IPS DF 6.9 (cell line): Measurements from ENCODE around the gene SLC26A1.

ENCODE experiments used
- DNase-seq: peaks from one replicate; pipeline ENCODE4 v3.0.0-alpha.2; 2013; ENCODE audit warnings: low read depth, low spot score
- H3K27ac ChIP-seq: one replicate; pipeline ENCODE4 v1.5.1; 2013; ENCODE audit warnings: low read length, control low read depth
- H3K27me3 ChIP-seq: 2 replicates; pipeline ENCODE4 v1.6.1; 2013; ENCODE audit warnings: mild to moderate bottlenecking, low read length; ENCODE audit not compliant: control insufficient read depth, insufficient read depth
- H3K36me3 ChIP-seq: 2 replicates; pipeline ENCODE4 v1.6.1; 2013; ENCODE audit warnings: low read length; ENCODE audit not compliant: control insufficient read depth, insufficient read depth
- H3K4me1 ChIP-seq: 2 replicates; pipeline ENCODE4 v1.6.1; 2013; ENCODE audit warnings: low read length; ENCODE audit not compliant: control insufficient read depth, insufficient read depth
- H3K4me3 ChIP-seq: 2 replicates; pipeline ENCODE4 v1.5.1; 2013; ENCODE audit warnings: mild to moderate bottlenecking, low read length
- H3K9me3 ChIP-seq: 2 replicates; pipeline ENCODE4 v1.6.1; 2013; ENCODE audit warnings: low read length, inconsistent platforms; ENCODE audit not compliant: control insufficient read depth, insufficient read depth
- WGBS: extraction: QIAGEN DNeasy Blood & Tissue Kit; methylation state at CpG from one replicate; pipeline ENCODE4 v1.1.7; 2013; ENCODE audit warnings: mixed read lengths, missing lambda C conversion rate; ENCODE audit not compliant: insufficient read length, insufficient coverage; 5-methylcytosine and 5-hydroxymethylcytosine counted together

SLC26A1 gene

DNA sequence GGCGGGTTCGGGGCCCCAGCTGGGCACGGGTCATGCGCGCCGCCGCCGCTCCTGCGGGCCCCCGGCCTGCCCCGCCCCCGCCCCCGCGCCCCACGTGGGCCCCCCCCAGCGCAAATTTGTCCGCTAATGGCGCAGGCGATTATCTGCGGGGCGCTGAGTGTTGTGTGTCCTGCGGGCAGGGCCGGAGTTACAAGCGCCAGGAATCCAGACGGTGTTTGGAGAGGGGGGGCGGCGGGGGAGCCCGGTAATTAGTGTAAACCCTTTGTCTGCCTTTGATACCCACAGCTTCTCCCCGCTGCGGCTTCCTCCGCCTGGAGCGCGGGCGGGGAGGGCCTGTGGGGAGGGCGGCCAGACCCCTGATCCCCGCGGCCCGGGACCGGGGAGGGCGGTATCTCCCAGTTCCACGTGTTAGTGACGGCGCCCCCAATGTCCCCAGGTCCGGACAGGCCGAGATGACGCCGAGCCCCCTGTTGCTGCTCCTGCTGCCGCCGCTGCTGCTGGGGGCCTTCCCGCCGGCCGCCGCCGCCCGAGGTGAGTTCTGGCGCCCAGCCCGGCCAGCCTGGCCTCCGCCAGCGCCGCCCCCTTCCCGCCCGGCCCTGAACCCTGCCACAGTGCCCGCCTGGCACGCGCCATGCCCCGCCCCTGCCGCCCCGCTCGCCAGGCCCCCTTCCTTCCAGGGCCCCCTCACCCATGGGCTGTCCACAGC is 19.0 kb upstream of the SLC26A1 start:
- no peak for DNase-seq
- WGBS = no CpG with 5 or more reads among the region's 69 CpGs
- H3K9me3 ChIP-seq = no peaks in the 10 kb centered on the region
- H3K4me3 ChIP-seq = peak overlapping the region; percentile 32; the same call in 1 of the 2 replicates
- H3K4me1 ChIP-seq = peaks cover 5% of the 10 kb centered on the region; the same call in 1 of the 2 replicates
- peaks cover 24% of the 10 kb centered on the region for H3K27me3 ChIP-seq
- no peak overlapping the region for H3K27ac ChIP-seq
- no peaks in the 10 kb centered on the region; the same call in 1 of the 2 replicates for H3K36me3 ChIP-seq

- WGBS = no CpG with 5 or more reads among the region's 69 CpGs
- no peak for DNase-seq
- peak overlapping the region; percentile 22; the same call in 1 of the 2 replicates for H3K4me3 ChIP-seq
- H3K27me3 ChIP-seq = peaks cover 24% of the 10 kb centered on the region
- no peak overlapping the region for H3K27ac ChIP-seq
- H3K36me3 ChIP-seq = no peaks in the 10 kb centered on the region; the same call in 1 of the 2 replicates
- no peaks in the 10 kb centered on the region for H3K9me3 ChIP-seq
- H3K4me1 ChIP-seq = peaks cover 5% of the 10 kb centered on the region; the same call in 1 of the 2 replicates
Measured at GRCh38 chr4:1011666-1012033, 18.4 kb upstream of the SLC26A1 start.

DNA sequence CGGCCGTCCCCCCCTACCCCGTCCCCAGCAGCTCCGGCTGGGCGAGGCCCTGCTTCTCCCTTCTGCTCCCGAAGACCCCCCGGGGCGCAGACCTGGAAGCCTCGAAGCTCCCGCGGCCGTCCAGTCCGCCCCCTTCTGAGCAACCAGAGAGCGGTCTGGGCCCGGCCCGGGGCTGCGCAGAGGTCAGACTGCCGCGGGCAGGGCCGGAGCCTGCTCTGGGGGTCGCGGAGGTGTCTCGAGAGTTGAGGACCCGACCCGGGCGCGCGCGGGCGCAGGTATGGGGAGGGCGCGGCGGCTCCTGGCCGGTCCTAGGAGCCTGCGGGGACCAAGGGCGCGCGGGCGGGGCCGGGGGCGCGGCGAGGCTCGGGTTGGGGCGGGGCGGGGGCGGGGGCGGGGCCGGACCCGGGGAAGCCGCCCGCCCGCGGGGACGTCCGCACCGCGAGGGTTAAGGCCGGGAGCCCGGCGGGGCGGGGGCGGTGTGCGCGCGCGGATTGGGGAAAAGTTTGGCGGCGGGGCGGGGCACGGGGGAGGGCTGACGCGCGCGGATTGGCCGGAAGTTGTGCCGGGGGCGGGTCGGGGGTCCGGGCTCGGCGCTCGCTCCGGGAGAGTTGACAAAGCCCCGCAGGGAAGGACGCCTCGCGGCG is 17.9 kb upstream of the SLC26A1 start, which contains the start of gene FGFRL1:
Gene FGFRL1, plus strand, starts transcription at position 605 of the 644 bp plus-strand sequence. CDS start 860 bp downstream, outside the sequence.
- no peaks in the 10 kb centered on the region for H3K9me3 ChIP-seq
- peaks cover 24% of the 10 kb centered on the region for H3K27me3 ChIP-seq
- no peaks in the 10 kb centered on the region for H3K36me3 ChIP-seq
- no CpG with 5 or more reads among the region's 89 CpGs for WGBS
- DNase-seq = no peak
- peaks cover 5% of the 10 kb centered on the region; the same call in 1 of the 2 replicates for H3K4me1 ChIP-seq
- H3K27ac ChIP-seq = no peak within 1 kb of the TSS
- H3K4me3 ChIP-seq = peak within 1 kb of the TSS; percentile 32; the same call in 1 of the 2 replicates

DNA sequence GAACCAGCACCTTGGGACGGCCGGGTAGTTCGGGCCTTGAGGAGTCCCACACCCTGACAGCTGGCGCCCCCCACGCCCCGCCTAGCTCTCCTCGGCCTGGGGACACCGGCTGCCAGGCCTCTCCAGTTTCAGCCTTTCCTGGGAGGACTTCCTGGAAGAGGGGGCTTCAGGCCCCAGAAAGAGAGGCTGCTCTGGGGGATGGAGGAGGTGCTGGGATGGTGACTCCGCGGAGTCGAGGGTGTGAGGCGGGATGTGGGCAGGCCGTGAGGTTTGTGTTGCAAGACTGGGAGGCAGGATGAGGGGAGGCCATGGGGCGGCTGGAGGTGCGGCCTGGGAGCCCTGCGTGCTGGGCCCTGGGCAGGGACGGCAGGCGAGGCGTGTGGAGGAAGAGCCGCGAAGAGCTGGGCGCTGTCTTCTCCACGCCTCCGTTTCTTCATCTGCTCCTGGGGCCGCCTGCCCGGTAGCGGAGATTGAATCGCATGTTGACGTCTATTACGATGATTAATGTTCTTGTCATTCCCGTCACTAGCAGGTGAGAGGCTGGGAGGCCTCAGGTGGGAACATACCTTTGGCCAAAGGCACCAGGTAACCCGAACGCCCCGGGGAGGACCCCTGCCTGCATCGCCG is 17.3 kb upstream of the SLC26A1 start:
- DNase-seq = no peak
- WGBS = no CpG with 5 or more reads among the region's 36 CpGs
- Histone ChIP-seq H3K9me3 (no peaks in the 10 kb centered on the region), H3K4me3 (peak overlapping the region; percentile 56; the same call in 1 of the 2 replicates), H3K36me3 (no peaks in the 10 kb centered on the region), H3K27ac (no peak overlapping the region), H3K4me1 (peaks cover 5% of the 10 kb centered on the region; the same call in 1 of the 2 replicates), H3K27me3 (peaks cover 24% of the 10 kb centered on the region)

DNA sequence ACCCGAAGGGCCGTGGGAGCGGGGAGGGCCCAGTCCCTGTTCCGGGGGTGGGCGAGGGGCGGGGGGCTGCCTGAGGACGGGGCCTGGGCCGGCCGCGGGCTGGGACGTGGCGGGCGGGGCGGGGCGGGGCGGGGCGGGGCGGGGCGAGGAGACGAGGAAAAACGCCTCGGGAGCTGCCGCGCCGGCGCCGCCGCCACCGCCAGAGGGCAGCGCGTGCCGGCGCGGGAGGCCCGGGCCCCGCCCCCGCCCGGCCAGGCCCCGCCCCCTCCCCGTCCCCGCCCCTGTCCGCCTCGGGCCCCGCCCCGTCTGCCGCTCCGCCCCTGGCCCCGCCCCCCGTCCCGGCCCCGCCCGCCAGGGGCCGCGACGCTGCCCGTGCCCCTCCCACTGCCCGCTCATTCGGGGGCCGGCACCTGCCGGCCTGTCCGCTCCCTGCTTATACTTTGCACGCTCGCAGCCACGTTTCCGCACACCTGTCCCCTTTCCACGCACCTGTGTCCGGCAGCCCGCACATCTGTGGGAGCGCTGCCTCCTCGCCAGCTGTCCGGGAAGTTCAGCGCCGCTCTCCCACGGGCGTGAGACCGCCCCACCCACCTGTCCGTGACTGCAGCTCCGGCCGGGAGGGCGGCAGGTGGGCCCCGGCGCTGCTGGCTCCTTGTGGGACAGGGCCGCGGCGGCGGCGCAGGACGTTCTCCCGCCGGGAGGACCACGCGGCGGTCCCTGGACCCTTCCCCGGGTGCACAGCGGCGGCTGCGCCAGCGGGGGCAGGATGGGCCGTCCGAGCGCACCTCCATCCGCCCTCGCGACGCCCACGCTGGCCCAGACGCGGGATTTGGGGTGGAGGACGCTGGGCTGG is 16.6 kb upstream of the SLC26A1 start:
- no peaks in the 10 kb centered on the region for H3K9me3 ChIP-seq
- H3K4me1 ChIP-seq = peaks cover 5% of the 10 kb centered on the region; the same call in 1 of the 2 replicates
- peak overlapping the region; percentile 56; the same call in 1 of the 2 replicates for H3K4me3 ChIP-seq
- WGBS = no CpG with 5 or more reads among the region's 109 CpGs
- peaks cover 26% of the 10 kb centered on the region for H3K27me3 ChIP-seq
- no peaks in the 10 kb centered on the region for H3K36me3 ChIP-seq
- DNase-seq = no peak
- H3K27ac ChIP-seq = no peak overlapping the region

DNA sequence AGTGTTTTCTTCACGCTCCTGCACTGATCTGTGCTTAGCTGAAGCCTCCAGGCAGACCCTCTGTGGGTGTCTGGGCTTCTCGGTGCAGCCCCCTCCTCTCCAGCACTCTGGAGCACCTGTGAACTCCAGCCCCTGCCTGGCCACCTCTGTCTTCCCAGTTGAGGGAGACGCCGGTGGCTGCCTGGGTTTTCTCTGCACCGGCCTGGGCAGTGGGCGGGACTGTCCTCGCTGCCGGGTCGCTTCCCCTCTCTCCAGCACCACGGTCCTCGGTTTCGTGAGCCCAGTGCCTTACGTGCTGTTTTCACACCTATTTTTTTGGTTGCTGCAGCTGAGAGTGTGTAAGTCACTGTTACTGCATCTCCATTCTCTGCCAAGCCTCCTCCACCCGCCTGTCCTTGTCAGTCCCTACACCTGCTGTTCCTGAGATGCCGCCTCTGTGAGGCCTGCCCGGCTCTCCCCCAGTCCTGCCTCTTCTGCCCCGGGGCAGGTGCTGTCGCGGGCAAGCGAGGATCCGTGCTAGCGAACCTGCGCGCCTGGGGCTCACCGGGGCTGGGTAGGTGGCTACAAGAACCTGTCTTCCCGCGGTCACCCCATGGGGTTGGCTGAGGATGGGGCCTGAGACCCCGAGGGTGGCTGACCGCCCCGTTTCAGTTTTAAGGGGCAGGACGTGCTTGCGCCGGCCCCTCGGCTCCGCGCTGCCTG is 15.8 kb upstream of the SLC26A1 start:
- Histone ChIP-seq H3K27me3 (peaks cover 29% of the 10 kb centered on the region), H3K36me3 (no peaks in the 10 kb centered on the region), H3K4me1 (peaks cover 5% of the 10 kb centered on the region; the same call in 1 of the 2 replicates), H3K9me3 (no peaks in the 10 kb centered on the region), H3K4me3 (peak overlapping the region; percentile 49; the same call in 1 of the 2 replicates), H3K27ac (no peak overlapping the region)
- DNase-seq = no peak
- WGBS = no CpG with 5 or more reads among the region's 36 CpGs

- H3K27me3 ChIP-seq = peaks cover 47% of the 10 kb centered on the region
- WGBS = no CpG with 5 or more reads among the region's 5 CpGs
- H3K36me3 ChIP-seq = no peaks in the 10 kb centered on the region; the same call in 1 of the 2 replicates
Measured at GRCh38 chr4:1006856-1007255, 13.7 kb upstream of the SLC26A1 start.

GRCh38 chr4:1004557-1005485 is 11.6 kb upstream of the SLC26A1 start:
- H3K4me1 ChIP-seq = peaks cover 7% of the 10 kb centered on the region
- no CpG with 5 or more reads among the region's 25 CpGs for WGBS
- H3K27me3 ChIP-seq = peaks cover 48% of the 10 kb centered on the region
- H3K4me3 ChIP-seq = no peak overlapping the region
- H3K9me3 ChIP-seq = no peaks in the 10 kb centered on the region
- no peaks in the 10 kb centered on the region; the same call in 1 of the 2 replicates for H3K36me3 ChIP-seq
- no peak for DNase-seq
- H3K27ac ChIP-seq = no peak overlapping the region

More at GRCh38 chr4:1006856-1007255, 13.7 kb upstream of the SLC26A1 start:
- no peak for DNase-seq
- no peaks in the 10 kb centered on the region for H3K9me3 ChIP-seq
- no peak overlapping the region for H3K4me3 ChIP-seq
- no peak overlapping the region for H3K27ac ChIP-seq
- H3K4me1 ChIP-seq = peaks cover 11% of the 10 kb centered on the region

DNA sequence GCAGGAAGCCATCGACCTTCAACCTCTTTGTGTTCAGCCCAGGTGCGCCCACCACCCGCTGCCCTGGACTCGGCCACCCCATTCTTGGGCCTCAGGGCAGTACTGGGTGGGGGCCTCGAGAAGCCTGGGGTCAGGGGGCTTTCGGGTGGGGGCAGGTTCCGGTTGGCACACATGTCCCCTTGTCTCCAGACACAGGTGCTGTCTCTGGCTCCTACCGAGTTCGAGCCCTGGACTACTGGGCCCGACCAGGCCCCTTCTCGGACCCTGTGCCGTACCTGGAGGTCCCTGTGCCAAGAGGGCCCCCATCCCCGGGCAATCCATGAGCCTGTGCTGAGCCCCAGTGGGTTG is 10.8 kb upstream of the SLC26A1 start:
- no peaks in the 10 kb centered on the region for H3K9me3 ChIP-seq
- H3K4me3 ChIP-seq = no peak overlapping the region
- DNase-seq = no peak
- WGBS = no CpG with 5 or more reads among the region's 13 CpGs
- H3K27me3 ChIP-seq = peaks cover 50% of the 10 kb centered on the region
- no peaks in the 10 kb centered on the region; the same call in 1 of the 2 replicates for H3K36me3 ChIP-seq
- peaks cover 6% of the 10 kb centered on the region for H3K4me1 ChIP-seq
- no peak overlapping the region for H3K27ac ChIP-seq
